ENCODE data around the gene KRTAP21-2. TPM values are rescaled to one million over a fixed set of nuclear protein-coding genes. Genes with fewer than 3 reads are reported as not detected.

KRTAP21-2 gene
- total and polyA plus RNA-seq, 4 donors: not detected

GRCh38 chr21:30779249-30779648 is 32.2 kb upstream of the KRTAP21-2 start:
- Histone ChIP-seq H3K27ac (ENCODE audit: low read depth in 1 of 2, low read length in 2 of 2) (no peak overlapping the region), H3K4me3 (ENCODE audit: low read depth in 1 of 3, low read length in 3 of 3) (no peak overlapping the region), H3K4me1 (ENCODE audit: control insufficient read depth in 4 of 4, insufficient read depth in 4 of 4, low read length in 3 of 4) (no peaks in the 10 kb centered on the region), H3K9me3 (ENCODE audit: control insufficient read depth in 4 of 4, low read length in 3 of 4) (peaks cover 0 to 1% (median 0%) of the 10 kb centered on the region in 4 donors), H3K27me3 (ENCODE audit: control insufficient read depth in 4 of 4, insufficient read depth in 4 of 4, low read length in 3 of 4) (no peaks in the 10 kb centered on the region), H3K36me3 (ENCODE audit: control insufficient read depth in 4 of 4, insufficient read depth in 3 of 4, low read depth in 1 of 4, low read length in 3 of 4) (no peaks in the 10 kb centered on the region), H3K9ac (ENCODE audit: low read depth in 1 of 2, low read length in 2 of 2) (no peak overlapping the region)
- DNase-seq (ENCODE audit: low spot score): no peak
- 95% methylated on average over 1 of the region's 1 CpG for WGBS
- TF ChIP-seq FOXA1 (IDR thresholded peaks at IDR 0.05) (no peak), TAF1 (conservative IDR thresholded peaks at IDR 0.05) (no peak), MAX (IDR thresholded peaks at IDR 0.05) (no peak), HNF4G (IDR thresholded peaks at IDR 0.05) (no peak), JUND (IDR thresholded peaks at IDR 0.05) (no peak), ATF3 (IDR thresholded peaks at IDR 0.05) (no peak), HNF4A (conservative IDR thresholded peaks at IDR 0.05) (no peak), REST (IDR thresholded peaks at IDR 0.05) (no peak)
- TF ChIP-seq, protein P1, sequence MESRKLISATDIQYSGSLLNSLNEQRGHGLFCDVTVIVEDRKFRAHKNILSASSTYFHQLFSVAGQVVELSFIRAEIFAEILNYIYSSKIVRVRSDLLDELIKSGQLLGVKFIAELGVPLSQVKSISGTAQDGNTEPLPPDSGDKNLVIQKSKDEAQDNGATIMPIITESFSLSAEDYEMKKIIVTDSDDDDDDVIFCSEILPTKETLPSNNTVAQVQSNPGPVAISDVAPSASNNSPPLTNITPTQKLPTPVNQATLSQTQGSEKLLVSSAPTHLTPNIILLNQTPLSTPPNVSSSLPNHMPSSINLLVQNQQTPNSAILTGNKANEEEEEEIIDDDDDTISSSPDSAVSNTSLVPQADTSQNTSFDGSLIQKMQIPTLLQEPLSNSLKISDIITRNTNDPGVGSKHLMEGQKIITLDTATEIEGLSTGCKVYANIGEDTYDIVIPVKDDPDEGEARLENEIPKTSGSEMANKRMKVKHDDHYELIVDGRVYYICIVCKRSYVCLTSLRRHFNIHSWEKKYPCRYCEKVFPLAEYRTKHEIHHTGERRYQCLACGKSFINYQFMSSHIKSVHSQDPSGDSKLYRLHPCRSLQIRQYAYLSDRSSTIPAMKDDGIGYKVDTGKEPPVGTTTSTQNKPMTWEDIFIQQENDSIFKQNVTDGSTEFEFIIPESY (IDR thresholded peaks at IDR 0.05): no peak

DNA sequence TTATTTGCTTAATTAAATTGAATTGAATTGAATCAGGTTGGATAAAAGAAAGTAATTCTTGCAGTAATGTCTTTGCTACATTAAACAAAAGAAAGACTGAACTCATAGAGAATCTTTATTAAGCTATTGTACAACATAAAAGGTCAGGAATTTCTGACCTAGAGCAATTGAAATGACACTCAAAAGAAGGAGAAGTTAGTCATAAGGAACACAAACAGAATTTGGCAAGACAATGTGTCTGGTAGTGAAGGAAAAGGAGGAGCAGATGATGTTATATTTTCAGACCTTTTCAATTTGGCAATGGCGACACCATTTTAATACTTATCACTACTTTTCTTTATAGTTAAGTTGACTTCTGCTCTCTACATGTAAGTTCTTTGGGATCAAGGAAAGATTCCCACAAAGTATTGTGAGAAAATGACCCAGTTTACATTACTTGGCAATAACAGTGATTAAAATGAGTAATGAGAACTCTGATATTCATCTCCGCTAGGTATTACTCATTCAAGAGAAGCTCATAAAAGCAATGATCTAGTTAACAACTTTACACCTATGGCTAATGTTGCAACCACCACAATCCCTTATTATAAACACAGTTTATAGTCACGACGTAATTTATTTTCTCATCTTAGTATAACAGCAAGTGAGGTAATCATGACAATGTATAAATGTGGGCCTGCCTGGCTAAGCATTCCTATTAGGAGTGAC is 22.8 kb upstream of the KRTAP21-2 start:
- Histone ChIP-seq H3K9ac (ENCODE audit: low read depth in 1 of 2, low read length in 2 of 2) (no peak overlapping the region), H3K4me3 (ENCODE audit: low read depth in 1 of 3, low read length in 3 of 3) (no peak overlapping the region), H3K36me3 (ENCODE audit: control insufficient read depth in 4 of 4, insufficient read depth in 3 of 4, low read depth in 1 of 4, low read length in 3 of 4) (no peaks in the 10 kb centered on the region), H3K27ac (ENCODE audit: low read depth in 1 of 2, low read length in 2 of 2) (no peak overlapping the region), H3K9me3 (ENCODE audit: control insufficient read depth in 4 of 4, low read length in 3 of 4) (no peaks in the 10 kb centered on the region), H3K27me3 (ENCODE audit: control insufficient read depth in 4 of 4, insufficient read depth in 4 of 4, low read length in 3 of 4) (peaks cover 0 to 2% (median 0%) of the 10 kb centered on the region in 4 donors), H3K4me1 (ENCODE audit: control insufficient read depth in 4 of 4, insufficient read depth in 4 of 4, low read length in 3 of 4) (no peaks in the 10 kb centered on the region)
- no peak for DNase-seq (ENCODE audit: low spot score)
- 92% methylated on average over 4 of the region's 4 CpGs for WGBS
- TF ChIP-seq RAD21 (IDR thresholded peaks at IDR 0.05) (no peak), MAX (IDR thresholded peaks at IDR 0.05) (no peak), JUND (IDR thresholded peaks at IDR 0.05) (no peak), FOXA1 (IDR thresholded peaks at IDR 0.05) (no peak), RXRA (IDR thresholded peaks at IDR 0.05) (no peak), TAF1 (conservative IDR thresholded peaks at IDR 0.05) (no peak), EGR1 (IDR thresholded peaks at IDR 0.05; ENCODE audit: low read depth in 2 of 2) (no peak), REST (IDR thresholded peaks at IDR 0.05) (no peak), HNF4A (conservative IDR thresholded peaks at IDR 0.05) (no peak), FOXA2 (IDR thresholded peaks at IDR 0.05) (no peak), NR2F2 (IDR thresholded peaks at IDR 0.05) (no peak), SP1 (IDR thresholded peaks at IDR 0.05) (no peak), YY1 (IDR thresholded peaks at IDR 0.05) (no peak)
- TF ChIP-seq, protein P1 (IDR thresholded peaks at IDR 0.05): no peak
- TF ChIP-seq, protein P2, sequence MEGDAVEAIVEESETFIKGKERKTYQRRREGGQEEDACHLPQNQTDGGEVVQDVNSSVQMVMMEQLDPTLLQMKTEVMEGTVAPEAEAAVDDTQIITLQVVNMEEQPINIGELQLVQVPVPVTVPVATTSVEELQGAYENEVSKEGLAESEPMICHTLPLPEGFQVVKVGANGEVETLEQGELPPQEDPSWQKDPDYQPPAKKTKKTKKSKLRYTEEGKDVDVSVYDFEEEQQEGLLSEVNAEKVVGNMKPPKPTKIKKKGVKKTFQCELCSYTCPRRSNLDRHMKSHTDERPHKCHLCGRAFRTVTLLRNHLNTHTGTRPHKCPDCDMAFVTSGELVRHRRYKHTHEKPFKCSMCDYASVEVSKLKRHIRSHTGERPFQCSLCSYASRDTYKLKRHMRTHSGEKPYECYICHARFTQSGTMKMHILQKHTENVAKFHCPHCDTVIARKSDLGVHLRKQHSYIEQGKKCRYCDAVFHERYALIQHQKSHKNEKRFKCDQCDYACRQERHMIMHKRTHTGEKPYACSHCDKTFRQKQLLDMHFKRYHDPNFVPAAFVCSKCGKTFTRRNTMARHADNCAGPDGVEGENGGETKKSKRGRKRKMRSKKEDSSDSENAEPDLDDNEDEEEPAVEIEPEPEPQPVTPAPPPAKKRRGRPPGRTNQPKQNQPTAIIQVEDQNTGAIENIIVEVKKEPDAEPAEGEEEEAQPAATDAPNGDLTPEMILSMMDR (IDR thresholded peaks at IDR 0.05; ENCODE audit: low read depth, low read length, missing input control): no peak

Data from liver (tissue), 9 donors.